OCI-LY3 (cell line): Measurements from ENCODE around the gene NYAP2.

ENCODE experiments used
- CTCF ChIP-seq: fragments of 200-600, 300-600 bp; sonication (generic); IDR thresholded peaks from 2 replicates; pipeline ENCODE4 v1.5.1; 2014; ENCODE audit warnings: antibody characterized with exemption, low read length, low read depth
- EZH2phosphoT487 ChIP-seq: fragments of 200-600 bp; shearing (Covaris generic); IDR thresholded peaks from 2 replicates; pipeline ENCODE4 v1.6.1; 2018; ENCODE audit warnings: antibody characterized with exemption, mixed run types, low read depth

DNA sequence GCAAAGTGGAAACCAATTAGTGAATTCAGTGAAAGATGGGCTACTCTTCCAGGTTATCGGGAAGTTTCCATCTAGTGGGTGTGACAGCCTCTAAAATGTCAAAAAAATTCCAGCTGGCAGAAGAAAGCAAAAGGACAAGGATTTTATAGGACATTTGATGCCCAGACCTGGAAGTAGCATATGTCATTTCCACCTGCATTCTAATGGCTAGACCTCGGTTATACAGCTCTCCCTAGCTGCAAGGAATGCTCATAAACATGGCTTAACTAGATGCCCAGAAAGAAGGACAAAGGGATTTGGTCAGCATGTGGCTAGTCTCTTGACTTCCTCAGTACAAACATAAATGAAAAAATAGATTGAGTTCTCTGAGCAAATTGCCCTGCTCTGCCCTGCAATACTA is 215.4 kb downstream of the NYAP2 start:
- TF ChIP-seq CTCF (no peak), EZH2phosphoT487 (no peak)
